Loucy (cell line): ENCODE results near the gene RPS19BP1.

Experiments
- H2AFZ ChIP-seq: fragments of 200-600 bp; sonication (generic); 2 replicates; pipeline ENCODE4 v1.6.0; 2016; ENCODE audit warnings: antibody characterized with exemption, mild to moderate bottlenecking, low read length, moderate library complexity
- H3F3A ChIP-seq: fragments of 200-600 bp; 2 replicates; pipeline ENCODE4 v1.6.0; 2016; ENCODE audit warnings: antibody characterized with exemption, low read depth, mild to moderate bottlenecking
- H3K27me3 ChIP-seq: fragments of 200-600 bp; sonication (generic); 2 replicates; pipeline ENCODE4 v1.6.1; 2014; ENCODE audit warnings: low read length, mild to moderate bottlenecking; ENCODE audit not compliant: insufficient read depth, poor library complexity, severe bottlenecking
- H3K36me3 ChIP-seq: fragments of 200-600 bp; sonication (generic); 2 replicates; pipeline ENCODE4 v1.6.1; 2016; ENCODE audit warnings: low read length; ENCODE audit not compliant: insufficient read depth
- H3K4me1 ChIP-seq: fragments of 200-600 bp; sonication (generic); 2 replicates; pipeline ENCODE4 v1.5.1; 2014; ENCODE audit warnings: low read length, mild to moderate bottlenecking; ENCODE audit not compliant: insufficient read depth, poor library complexity, severe bottlenecking
- H3K4me2 ChIP-seq: fragments of 200-600 bp; sonication (generic); 2 replicates; pipeline ENCODE4 v1.6.0; 2014; ENCODE audit warnings: antibody characterized with exemption, low read length, low read depth, mild to moderate bottlenecking; ENCODE audit not compliant: poor library complexity, severe bottlenecking
- H3K4me3 ChIP-seq: fragments of 200-600 bp; sonication (generic); 2 replicates; pipeline ENCODE4 v1.5.1; 2014; ENCODE audit warnings: low read length, mild to moderate bottlenecking, mixed read lengths; ENCODE audit not compliant: poor library complexity, severe bottlenecking
- H3K79me2 ChIP-seq: fragments of 200-600 bp; sonication (generic); 2 replicates; pipeline ENCODE4 v1.6.1; 2014; ENCODE audit warnings: low read length; ENCODE audit not compliant: insufficient read depth
- H3K9ac ChIP-seq: fragments of 200-600 bp; sonication (generic); 2 replicates; pipeline ENCODE4 v1.6.0; 2014; ENCODE audit warnings: mild to moderate bottlenecking, low read depth, low read length, moderate library complexity; ENCODE audit not compliant: poor library complexity, severe bottlenecking
- H3K9me2 ChIP-seq: fragments of 200-600 bp; sonication (generic); replicated peaks from 2 replicates; pipeline ENCODE4 v1.6.1; 2016; ENCODE audit warnings: low read depth, low read length, mixed read lengths
- H3K9me3 ChIP-seq: fragments of 200-600 bp; sonication (generic); 2 replicates; pipeline ENCODE4 v1.6.1; 2014; ENCODE audit warnings: mild to moderate bottlenecking, antibody characterized with exemption, low read length, low read depth; ENCODE audit not compliant: insufficient read depth
- H4K20me1 ChIP-seq: fragments of 200-600 bp; sonication (generic); 2 replicates; pipeline ENCODE4 v1.6.0; 2014; ENCODE audit warnings: antibody characterized with exemption, low read length, mild to moderate bottlenecking; ENCODE audit not compliant: insufficient read depth, poor library complexity, severe bottlenecking
- EZH2phosphoT487 ChIP-seq: fragments of 200-600 bp; IDR thresholded peaks from 2 replicates; pipeline ENCODE4 v1.6.1; 2018; ENCODE audit warnings: antibody characterized with exemption, mild to moderate bottlenecking, moderate library complexity, borderline replicate concordance
- TF ChIP-seq, protein P1 (sequence below): fragments of 200-600 bp; sonication (generic); conservative IDR thresholded peaks from 2 replicates; pipeline ENCODE4 v1.5.1; 2014; ENCODE audit warnings: mild to moderate bottlenecking, antibody characterized with exemption, low read length

Gene RPS19BP1

GRCh38 chr22:39570665-39571064 lies 38.1 kb upstream of the RPS19BP1 start, which contains the start of gene CACNA1I:
Gene CACNA1I (plus strand): TSS chr22:39570753. CDS start chr22:39570753, 0 bp downstream.
- Histone ChIP-seq H3K9ac (no peak within 1 kb of the TSS), H3K4me3 (no peak within 1 kb of the TSS), H2AFZ (no peak within 1 kb of the TSS), H3K79me2 (no peaks in the 10 kb centered on the region), H3K9me3 (no peaks in the 10 kb centered on the region), H3K9me2 (no peaks in the 10 kb centered on the region), H3K36me3 (no peaks in the 10 kb centered on the region), H3K27me3 (no peaks in the 10 kb centered on the region), H4K20me1 (no peaks in the 10 kb centered on the region), H3F3A (no peaks in the 10 kb centered on the region), H3K4me2 (no peak within 1 kb of the TSS), H3K4me1 (peaks cover 16% of the 10 kb centered on the region)
- TF ChIP-seq EZH2phosphoT487: no peak
- TF ChIP-seq, protein P1, sequence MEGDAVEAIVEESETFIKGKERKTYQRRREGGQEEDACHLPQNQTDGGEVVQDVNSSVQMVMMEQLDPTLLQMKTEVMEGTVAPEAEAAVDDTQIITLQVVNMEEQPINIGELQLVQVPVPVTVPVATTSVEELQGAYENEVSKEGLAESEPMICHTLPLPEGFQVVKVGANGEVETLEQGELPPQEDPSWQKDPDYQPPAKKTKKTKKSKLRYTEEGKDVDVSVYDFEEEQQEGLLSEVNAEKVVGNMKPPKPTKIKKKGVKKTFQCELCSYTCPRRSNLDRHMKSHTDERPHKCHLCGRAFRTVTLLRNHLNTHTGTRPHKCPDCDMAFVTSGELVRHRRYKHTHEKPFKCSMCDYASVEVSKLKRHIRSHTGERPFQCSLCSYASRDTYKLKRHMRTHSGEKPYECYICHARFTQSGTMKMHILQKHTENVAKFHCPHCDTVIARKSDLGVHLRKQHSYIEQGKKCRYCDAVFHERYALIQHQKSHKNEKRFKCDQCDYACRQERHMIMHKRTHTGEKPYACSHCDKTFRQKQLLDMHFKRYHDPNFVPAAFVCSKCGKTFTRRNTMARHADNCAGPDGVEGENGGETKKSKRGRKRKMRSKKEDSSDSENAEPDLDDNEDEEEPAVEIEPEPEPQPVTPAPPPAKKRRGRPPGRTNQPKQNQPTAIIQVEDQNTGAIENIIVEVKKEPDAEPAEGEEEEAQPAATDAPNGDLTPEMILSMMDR: no peak

- TF ChIP-seq EZH2phosphoT487: no peak
- TF ChIP-seq, protein P1: no peak
- Histone ChIP-seq H3K9me2 (no peaks in the 10 kb centered on the region), H3K36me3 (no peaks in the 10 kb centered on the region), H2AFZ (no peak overlapping the region), H3F3A (no peaks in the 10 kb centered on the region), H3K79me2 (no peaks in the 10 kb centered on the region), H3K27me3 (no peaks in the 10 kb centered on the region), H3K4me2 (no peak overlapping the region), H3K9me3 (no peaks in the 10 kb centered on the region), H3K4me3 (no peak overlapping the region), H3K9ac (no peak overlapping the region), H4K20me1 (no peaks in the 10 kb centered on the region), H3K4me1 (peaks cover 16% of the 10 kb centered on the region)
Observed at GRCh38 chr22:39570226-39570625, 37.7 kb upstream of the RPS19BP1 start.

- TF ChIP-seq EZH2phosphoT487: no peak
- no peaks in the 10 kb centered on the region for H3K9me2 ChIP-seq
- no peaks in the 10 kb centered on the region for H3K79me2 ChIP-seq
- peaks cover 16% of the 10 kb centered on the region for H3K4me1 ChIP-seq
- H3K9ac ChIP-seq: no peak overlapping the region
- H3K9me3 ChIP-seq: no peaks in the 10 kb centered on the region
- no peak overlapping the region for H2AFZ ChIP-seq
- H3F3A ChIP-seq: no peaks in the 10 kb centered on the region
- no peaks in the 10 kb centered on the region for H3K36me3 ChIP-seq
- H4K20me1 ChIP-seq: no peaks in the 10 kb centered on the region
- H3K4me3 ChIP-seq: no peak overlapping the region
- no peak overlapping the region for H3K4me2 ChIP-seq
- no peaks in the 10 kb centered on the region for H3K27me3 ChIP-seq
Observed at GRCh38 chr22:39569066-39569465, 36.5 kb upstream of the RPS19BP1 start.

DNA sequence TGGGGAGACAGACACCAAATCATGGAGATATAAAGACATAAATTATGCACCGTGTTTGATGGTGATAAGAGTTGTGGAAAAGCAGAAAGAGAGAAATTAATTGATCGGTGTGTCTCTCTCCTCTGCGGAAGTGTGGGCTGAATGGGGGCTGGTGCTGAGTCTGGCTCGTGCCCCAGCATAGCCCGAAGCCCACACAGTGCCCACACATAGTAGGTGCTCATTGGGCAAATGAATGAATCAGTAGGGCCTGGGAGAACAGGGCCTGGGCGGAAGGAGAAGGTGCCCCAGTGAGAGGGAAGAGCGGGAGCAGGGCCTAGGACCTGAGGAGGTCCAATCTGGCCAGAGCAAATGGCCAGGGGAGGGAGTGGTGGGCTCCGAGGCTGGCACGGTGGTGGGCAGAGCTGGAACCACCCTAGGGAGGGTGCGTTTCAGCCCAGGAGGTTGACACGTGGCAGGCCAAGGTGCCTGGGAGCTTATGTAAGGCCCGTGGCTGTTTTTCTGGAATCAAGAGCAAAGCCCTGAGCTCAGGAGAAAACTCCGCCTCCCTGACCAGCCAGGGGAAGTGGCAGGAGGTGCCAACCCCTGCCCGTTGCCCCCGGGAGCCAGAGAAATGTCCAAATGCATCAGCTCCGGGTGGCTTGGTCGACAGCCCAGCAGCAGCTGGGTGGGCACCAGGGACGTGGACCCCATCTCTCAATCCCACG lies 35.9 kb upstream of the RPS19BP1 start:
- H3K4me1 ChIP-seq: peaks cover 16% of the 10 kb centered on the region
- no peaks in the 10 kb centered on the region for H3K9me3 ChIP-seq
- no peaks in the 10 kb centered on the region for H3K36me3 ChIP-seq
- peak overlapping the region; percentile 58 for H3K4me2 ChIP-seq
- H3K4me3 ChIP-seq: peak overlapping the region; percentile 59
- no peaks in the 10 kb centered on the region for H3K79me2 ChIP-seq
- H4K20me1 ChIP-seq: no peaks in the 10 kb centered on the region
- no peaks in the 10 kb centered on the region for H3F3A ChIP-seq
- TF ChIP-seq EZH2phosphoT487: no peak
- TF ChIP-seq, protein P1: no peak
- H3K27me3 ChIP-seq: no peaks in the 10 kb centered on the region
- no peaks in the 10 kb centered on the region for H3K9me2 ChIP-seq
- no peak overlapping the region for H2AFZ ChIP-seq
- H3K9ac ChIP-seq: peak overlapping the region; percentile 32
